Right hindlimb (tissue), 1 donor: ENCODE results near the gene RALGAPA2.

Source experiments
- DNase-seq: peaks from one replicate; pipeline ENCODE4 v3.0.0-alpha.2; 2018

Gene RALGAPA2

GRCh38 chr20:20720158-20720557 lies 7.7 kb upstream of the RALGAPA2 start:
- no peak for DNase-seq

GRCh38 chr20:20719411-20719810 lies 7.0 kb upstream of the RALGAPA2 start:
- no peak for DNase-seq

GRCh38 chr20:20713244-20713765 lies 861 bp upstream of the RALGAPA2 start:
- no peak for DNase-seq

GRCh38 chr20:20712004-20712473 lies 405 bp downstream of the RALGAPA2 start:
- DNase-seq = no peak

- no peak for DNase-seq
Observed at GRCh38 chr20:20711413-20711812, 1.0 kb downstream of the RALGAPA2 start.

- DNase-seq = no peak
Observed at GRCh38 chr20:20710443-20711315, 1.8 kb downstream of the RALGAPA2 start.

- no peak for DNase-seq
Observed at GRCh38 chr20:20709887-20710286, 2.6 kb downstream of the RALGAPA2 start.

- no peak for DNase-seq
Observed at GRCh38 chr20:20706285-20706684, 6.2 kb downstream of the RALGAPA2 start.

GRCh38 chr20:20702330-20703245 lies 9.9 kb downstream of the RALGAPA2 start:
- no peak for DNase-seq

GRCh38 chr20:20699917-20700316 lies 12.5 kb downstream of the RALGAPA2 start:
- no peak for DNase-seq

- no peak for DNase-seq
Observed at GRCh38 chr20:20699144-20699543, 13.3 kb downstream of the RALGAPA2 start.

- DNase-seq = no peak
Observed at GRCh38 chr20:20697325-20697845, 15.1 kb downstream of the RALGAPA2 start.

GRCh38 chr20:20695250-20695816 lies 17.1 kb downstream of the RALGAPA2 start:
- DNase-seq = no peak

- no peak for DNase-seq
Observed at GRCh38 chr20:20694591-20694990, 17.9 kb downstream of the RALGAPA2 start.

GRCh38 chr20:20692587-20692986 lies 19.9 kb downstream of the RALGAPA2 start:
- DNase-seq = no peak

- DNase-seq = no peak
Observed at GRCh38 chr20:20691477-20692235, 20.8 kb downstream of the RALGAPA2 start.

GRCh38 chr20:20690676-20691476 lies 21.6 kb downstream of the RALGAPA2 start:
- DNase-seq = no peak

GRCh38 chr20:20687319-20687718 lies 25.1 kb downstream of the RALGAPA2 start:
- DNase-seq = no peak

GRCh38 chr20:20685635-20686034 lies 26.8 kb downstream of the RALGAPA2 start:
- no peak for DNase-seq

- DNase-seq = no peak
Observed at GRCh38 chr20:20683481-20684321, 28.7 kb downstream of the RALGAPA2 start.
